Suppressor macrophage (primary cell): ENCODE results near the gene AVPI1.
A peak's percentile ranks its signal among the peaks of the same experiment; 100 is the strongest.

ENCODE experiments used
- DNase-seq, 4 experiments: peaks; one replicate each; pipeline ENCODE4 v3.0.0-alpha.2; 2020 to 2022
- total RNA-seq, 17 experiments: gene quantifications; one replicate each; lab custom pipeline; 2026; ENCODE audit warnings: mixed read lengths in 6 of 17, inconsistent platforms in 3 of 17; lab: John Stamatoyannopoulos, UW

The AVPI1 gene
- total RNA-seq = 1.1 to 33.9 (median 17.9) reads per million in 17 experiments

DNA sequence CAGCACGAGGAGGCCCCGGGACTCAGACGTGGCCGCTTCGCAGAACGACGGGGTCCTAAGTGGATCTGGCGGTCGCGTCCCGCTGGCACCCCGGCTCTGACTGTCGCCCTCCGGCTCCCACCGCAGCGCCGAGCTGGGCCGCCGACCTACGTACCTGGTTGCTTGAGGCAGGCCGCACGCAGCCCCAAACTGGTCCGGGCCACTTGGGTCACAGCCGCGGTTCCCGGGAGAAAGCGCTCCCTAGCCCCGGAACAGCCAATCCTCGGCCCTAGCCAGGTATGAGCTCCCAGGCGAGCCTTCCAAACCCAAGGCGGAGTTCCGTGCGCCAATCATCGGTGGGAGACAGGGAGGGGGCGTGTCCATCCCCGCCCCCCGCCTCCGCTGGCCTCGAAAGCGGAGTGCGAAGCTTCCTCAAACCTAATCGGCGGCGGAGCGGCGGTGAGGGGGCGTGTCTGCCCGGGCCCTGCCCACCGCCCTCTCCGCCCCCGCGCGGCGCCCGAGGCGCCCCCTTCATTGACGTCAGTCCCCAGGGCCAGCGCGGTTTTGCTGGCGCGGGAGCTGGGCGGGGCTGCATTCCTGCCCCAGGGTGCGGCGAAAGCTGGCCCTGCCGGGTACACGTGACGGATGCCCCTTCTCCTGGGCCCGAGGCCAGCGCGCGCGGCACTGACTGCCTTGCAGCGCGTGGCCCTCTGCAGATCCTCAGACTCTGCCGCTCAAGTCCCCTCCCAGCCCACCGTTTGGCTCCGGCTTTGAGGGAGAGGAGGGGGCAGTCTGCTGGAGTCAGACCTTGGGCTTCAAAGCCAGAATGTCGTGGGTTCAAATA lies at the start of gene AVPI1:
Gene AVPI1, minus strand, starts transcription at position 280 of the 823 bp plus-strand sequence. CDS start 7,336 bp downstream, outside the sequence.
- DNase-seq = peak; percentile 99 to 100 (median 100)

DNA sequence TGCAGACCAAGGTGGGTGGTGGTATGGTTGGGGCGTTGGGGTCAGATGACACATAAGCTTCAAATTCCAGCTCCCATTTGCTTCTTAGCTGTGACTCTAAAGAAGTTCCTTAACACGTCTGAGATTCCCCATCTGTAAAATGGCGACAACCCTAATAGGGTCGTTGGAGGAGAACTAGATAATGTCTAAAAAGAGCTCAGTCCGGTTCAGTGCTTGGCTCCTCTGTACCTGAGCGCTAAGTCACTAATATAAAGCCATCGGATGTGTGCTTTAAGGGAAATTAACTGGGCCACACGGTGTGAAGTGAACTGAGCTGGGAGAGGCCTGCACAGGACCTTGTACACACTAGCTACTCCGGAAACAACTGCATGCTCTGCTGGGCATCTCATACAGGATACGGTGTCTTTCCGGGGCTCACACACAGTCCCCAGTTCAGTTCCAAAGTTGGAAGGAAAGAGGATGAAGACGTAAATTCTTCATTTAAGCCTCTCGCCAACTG lies 49.4 kb upstream of the AVPI1 start:
- DNase-seq = no peak

DNA sequence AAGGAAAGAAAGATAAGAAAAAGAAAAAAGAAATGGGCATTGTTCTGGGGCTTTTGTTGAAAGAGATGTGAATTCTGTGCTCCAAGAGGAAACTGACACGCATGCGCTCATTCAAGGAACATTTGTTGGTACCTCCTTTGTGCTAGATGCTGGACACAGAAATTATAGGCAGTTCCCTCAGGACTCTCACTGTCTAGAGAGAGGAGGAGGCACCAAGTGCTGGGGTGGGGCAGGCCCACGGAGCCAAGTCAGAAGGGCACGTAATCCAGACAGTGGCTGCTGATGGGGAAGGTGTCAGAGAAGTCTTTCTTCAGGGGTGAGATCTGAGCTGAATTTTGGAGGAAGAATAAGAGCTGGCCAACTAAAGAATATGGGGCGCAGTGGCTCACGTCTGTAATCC lies 47.0 kb upstream of the AVPI1 start:
- DNase-seq = no peak

GRCh38 chr10:97733256-97733655 lies 46.2 kb upstream of the AVPI1 start:
- no peak for DNase-seq

DNA sequence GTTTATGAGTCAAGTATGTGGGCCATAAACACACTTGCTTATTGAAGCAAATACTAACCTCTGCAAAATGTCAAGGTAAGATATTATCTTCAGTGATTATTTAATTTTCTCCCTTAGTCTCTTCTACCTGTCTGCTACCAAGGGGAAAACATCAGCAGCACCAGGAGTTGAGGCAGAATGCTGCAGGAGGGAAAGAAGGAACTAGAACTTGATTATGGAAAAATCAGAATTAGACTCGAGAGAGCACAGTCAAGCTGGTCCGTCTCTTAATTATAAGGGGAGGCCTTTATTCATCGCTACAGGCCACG lies 45.0 kb upstream of the AVPI1 start:
- DNase-seq = no peak

DNA sequence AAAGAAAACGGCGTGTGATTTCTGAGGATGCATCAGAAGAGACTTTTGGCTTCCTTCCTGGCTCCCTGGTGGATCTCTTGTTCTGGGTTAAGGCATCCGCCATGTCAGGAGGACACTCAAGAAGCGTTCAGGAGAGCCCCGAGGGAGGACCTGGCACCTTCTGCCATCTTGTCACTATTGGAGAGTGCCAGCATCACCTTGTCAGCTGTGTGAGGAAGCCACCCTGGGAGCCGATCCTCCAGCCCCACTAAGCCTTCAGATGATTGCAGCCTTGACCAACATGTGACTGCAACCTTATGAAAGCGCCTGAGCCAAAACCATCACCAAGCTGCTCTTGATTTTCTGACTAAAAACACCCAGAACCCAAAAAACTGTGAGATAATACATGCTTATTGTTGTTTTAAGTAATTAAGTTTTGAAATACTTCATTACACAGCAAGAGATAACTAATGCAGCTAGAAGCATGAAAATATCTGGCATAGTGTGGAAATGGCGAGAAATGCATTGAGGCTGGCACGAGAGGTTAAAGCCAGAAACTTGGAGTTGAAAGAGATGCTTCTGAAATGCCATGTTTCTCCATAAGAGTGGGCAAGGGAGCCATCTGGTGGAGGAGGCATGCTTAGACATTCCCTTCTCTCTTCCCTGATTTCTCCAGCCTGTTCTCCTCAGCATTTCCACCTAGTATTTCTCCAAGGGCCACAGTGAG lies 44.5 kb upstream of the AVPI1 start:
- DNase-seq = peak; percentile 82 to 88 (median 84)

- DNase-seq = no peak
Measured at GRCh38 chr10:97729014-97729413, 42.0 kb upstream of the AVPI1 start.

DNA sequence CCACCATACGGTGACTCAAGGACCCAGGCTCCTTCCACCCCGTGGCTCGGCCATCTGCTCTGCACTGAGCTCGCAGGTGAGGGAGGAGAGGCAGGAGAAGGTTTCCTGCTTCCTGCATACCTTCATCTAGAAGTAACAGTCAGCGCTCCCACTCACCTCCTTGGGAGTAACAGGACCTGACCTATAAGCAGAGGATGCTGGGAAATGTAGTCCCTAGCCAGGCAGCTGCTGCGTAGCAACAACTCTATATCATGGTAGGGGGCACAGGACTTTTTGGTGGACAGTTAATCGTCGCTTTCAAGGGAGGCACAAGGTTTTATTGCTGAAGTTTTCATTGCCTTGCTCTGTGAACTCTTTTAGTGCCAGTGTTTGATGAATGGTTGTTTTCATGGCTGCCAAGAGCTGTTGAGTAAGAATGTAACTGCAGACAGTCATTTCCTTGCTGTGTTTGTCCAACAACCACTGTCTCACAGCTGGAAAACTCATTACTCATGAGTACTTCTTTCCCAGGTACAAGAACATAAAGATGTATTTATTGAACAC lies 39.7 kb upstream of the AVPI1 start:
- no peak for DNase-seq

DNA sequence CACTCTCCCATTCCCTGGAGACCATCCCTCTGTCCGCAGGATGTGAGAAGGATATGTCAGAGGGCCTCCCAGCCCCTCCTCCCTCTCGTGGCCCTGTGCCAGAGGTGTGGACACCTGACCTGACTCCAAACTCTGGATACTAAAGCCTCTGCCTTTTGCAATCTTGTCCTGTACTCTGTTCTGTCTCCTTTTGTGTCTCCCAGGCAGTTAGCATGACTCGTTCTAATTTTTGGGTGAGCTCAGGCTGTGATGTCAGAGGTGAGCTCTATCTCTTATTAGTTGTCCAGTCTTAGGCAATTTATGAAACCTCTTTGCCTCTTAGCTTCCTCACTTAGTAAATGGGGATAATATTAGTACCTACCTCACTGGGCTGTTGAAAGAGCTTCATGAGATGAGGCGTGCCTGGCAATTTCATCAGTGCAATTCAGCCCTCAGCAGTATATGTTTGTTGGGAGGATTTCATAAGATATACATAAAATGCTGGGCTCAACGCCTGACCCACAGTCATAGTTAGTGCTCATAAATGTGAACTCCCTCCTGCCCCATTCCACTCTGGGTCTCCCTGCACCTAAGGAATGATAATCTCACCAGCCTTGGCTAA lies 37.4 kb upstream of the AVPI1 start:
- peak; percentile 74 to 94 (median 80) for DNase-seq

GRCh38 chr10:97723001-97723400 lies 36.0 kb upstream of the AVPI1 start:
- DNase-seq = peak; percentile 15 to 51 (median 45)

DNA sequence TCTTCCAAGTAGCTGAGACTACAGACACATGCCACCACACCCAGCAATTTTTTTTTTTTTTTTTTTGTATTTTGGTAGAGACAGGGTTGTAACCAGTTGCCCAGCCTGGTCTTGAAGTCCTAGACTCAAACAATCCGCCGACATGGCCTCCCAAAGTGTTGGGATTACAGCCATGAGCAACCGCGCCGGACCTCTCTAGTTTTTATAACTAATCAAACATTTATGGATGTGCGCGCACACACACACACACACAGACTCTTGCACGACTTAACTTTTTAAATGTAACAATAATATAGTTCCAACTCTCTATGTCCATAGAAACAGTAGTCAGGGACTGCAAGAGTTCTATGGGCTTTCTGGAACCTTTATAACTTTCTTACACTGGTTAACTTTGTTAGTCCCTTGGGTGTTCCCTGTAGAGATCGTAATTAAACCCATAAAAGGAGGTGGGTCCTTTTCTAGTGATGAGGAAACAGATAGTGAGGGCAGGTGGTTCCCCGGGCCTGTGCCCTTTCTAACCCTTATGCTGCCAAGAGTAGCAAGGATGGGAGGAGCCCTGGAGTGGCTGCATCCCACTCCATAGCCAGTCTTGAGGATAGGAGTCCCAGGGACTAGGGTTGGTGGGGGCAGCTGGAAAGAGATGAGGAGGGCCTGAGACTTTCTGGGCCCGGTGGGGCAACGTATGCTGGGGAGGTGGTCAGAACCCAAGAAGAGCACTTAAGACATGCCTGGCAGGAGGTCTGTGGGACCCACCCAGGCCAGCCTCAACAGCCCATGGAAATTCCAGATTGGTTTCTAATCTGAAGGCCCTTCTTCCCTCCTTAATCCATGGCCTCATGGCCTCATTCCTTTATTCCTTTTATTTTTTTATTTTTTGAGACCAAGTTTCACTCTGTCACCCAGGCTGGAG lies 35.1 kb upstream of the AVPI1 start:
- DNase-seq = no peak

DNA sequence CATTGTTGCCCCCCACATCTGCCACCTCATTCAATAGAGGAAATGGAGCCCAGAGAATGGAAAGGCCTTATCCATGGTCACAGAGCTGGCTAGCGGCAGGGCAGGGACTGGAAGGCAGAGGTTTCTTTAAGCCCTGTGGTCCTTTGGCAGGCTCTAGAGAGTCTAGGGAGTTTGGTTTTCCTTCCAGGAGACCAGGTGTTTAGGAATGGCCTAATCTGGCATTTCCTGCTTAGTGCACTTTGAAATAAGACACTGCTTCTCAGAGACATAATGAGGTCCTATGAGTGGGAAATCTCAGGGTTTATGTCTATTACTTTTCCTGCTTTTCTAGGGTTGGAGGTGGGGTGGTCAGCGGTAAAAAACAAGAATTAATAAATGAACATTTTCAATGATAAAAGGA lies 32.6 kb upstream of the AVPI1 start:
- DNase-seq = no peak

DNA sequence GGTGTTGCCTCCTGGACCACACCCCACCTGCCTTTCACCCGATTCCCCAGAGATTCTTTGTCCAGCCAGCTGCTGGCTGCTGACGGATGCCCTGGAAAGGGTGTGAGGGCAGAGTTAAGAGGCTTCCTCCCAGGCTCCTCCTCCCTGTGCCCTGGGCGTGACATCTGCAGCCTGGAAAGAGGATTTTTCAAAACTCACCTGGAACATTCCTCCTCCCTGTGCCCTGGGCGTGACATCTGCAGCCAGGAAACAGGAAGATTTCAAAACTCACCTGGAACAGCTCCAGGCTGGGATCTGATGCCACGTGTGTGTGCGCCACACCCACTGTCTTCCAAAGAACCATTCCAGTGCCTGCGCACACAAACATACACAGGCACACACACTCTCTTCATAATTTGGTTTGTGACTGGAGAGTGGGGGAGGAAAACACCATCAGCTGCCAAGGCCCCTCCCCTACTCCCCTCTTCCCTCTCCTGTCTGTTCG lies 31.7 kb upstream of the AVPI1 start:
- DNase-seq = no peak

DNA sequence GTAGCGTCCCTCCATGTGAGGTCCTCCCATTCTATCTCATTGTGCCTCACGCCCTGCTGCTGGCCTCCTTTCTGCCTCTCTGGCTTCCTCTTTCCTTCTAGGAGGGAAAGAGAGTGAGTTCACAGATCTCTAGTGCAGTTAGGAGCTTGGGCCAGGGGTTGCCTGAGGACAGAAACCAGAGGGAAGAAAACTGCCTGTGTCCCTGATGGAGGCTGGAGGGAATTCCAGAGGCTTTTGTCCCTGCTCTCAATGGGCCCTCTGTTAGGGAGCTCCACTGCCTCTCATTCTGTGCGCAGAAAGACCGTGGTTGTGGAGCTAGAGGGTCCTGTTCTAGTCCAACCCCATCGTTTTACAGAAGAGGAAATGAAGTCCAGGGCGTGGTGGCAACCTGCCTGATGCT lies 31.1 kb upstream of the AVPI1 start:
- DNase-seq = peak; percentile 37 to 63 (median 62)

DNA sequence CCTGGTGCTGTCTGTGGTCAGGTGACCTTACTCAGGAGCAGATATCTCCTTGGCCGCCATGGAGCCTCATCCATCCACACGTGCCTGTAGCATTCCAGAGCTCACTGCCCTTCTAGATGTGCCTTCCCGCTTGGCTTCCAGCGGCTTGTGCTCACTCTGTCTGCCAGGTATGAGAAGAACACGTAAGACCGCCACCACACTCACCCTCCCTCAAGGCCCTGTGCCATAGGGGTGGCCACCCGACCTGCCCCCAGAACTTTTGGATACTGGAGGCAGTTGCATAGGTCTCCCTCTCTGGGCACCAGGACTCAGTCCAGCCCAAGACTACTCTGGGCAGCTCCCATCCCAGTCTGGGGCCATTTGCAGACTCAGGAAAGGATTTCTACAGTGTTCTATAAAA lies 30.6 kb upstream of the AVPI1 start:
- DNase-seq = no peak

GRCh38 chr10:97715259-97715874 lies 28.3 kb upstream of the AVPI1 start:
- DNase-seq = no peak

- DNase-seq = peak; percentile 71 to 84 (median 78)
Measured at GRCh38 chr10:97714401-97715258, 27.6 kb upstream of the AVPI1 start.

GRCh38 chr10:97713826-97714400 lies 26.9 kb upstream of the AVPI1 start:
- peak; percentile 70 to 87 (median 83) for DNase-seq

- peak in 3 of 4 experiments; percentile 13 to 55 (median 48) for DNase-seq
Measured at GRCh38 chr10:97713339-97713825, 26.3 kb upstream of the AVPI1 start, which contains the start of gene MARVELD1. MARVELD1 (plus strand) TSS chr10:97713730; CDS start chr10:97713877, 147 bp downstream.
